ENCODE data around the gene ICA1.

Gene ICA1

GRCh38 chr7:8115547-8116402, 146.2 kb downstream of the ICA1 start:
- peaks cover 8 to 40% (median 31%) of the 10 kb centered on the region in 10 experiments; a peak in 18 of 20 replicates for H3K4me1 ChIP-seq
- TF ChIP-seq Cebpa-rat (IDR thresholded peaks at IDR 0.05): no peak
- no peaks in the 10 kb centered on the region for H4K20me1 ChIP-seq
- no peak overlapping the region for H3K9ac ChIP-seq
- no peaks in the 10 kb centered on the region for H3K27me3 ChIP-seq
- H3K27ac ChIP-seq: peak overlapping the region in 2 of 11 experiments; percentile 13 to 18; a peak in 2 of 22 replicates
- H3K4me3 ChIP-seq: no peak overlapping the region; a peak in 1 of 20 replicates
- H3K4me2 ChIP-seq: peak overlapping the region in 8 of 11 experiments; percentile 15 to 80 (median 61); a peak in 16 of 22 replicates
- H3K9me3 ChIP-seq (replicated peaks in 1 of 11): peaks cover 24 to 50% (median 36%) of the 10 kb centered on the region in 11 experiments
- H3K36me3 ChIP-seq: 0 out of 22 replicates have a peak, but pooled peaks cover 0 to 4% (median 0%) of the 10 kb centered on the region in 11 experiments

- no peaks in the 10 kb centered on the region for H4K20me1 ChIP-seq
- H3K4me2 ChIP-seq: peak overlapping the region in 10 of 11 experiments; percentile 15 to 80 (median 56); a peak in 18 of 22 replicates
- H3K9me3 ChIP-seq (replicated peaks in 1 of 11): peaks cover 24 to 50% (median 39%) of the 10 kb centered on the region in 11 experiments
- no peak overlapping the region for H3K9ac ChIP-seq
- H3K36me3 ChIP-seq: 0 out of 22 replicates have a peak, but pooled peaks cover 0 to 4% (median 0%) of the 10 kb centered on the region in 11 experiments
- H3K4me1 ChIP-seq: peaks cover 8 to 40% (median 31%) of the 10 kb centered on the region in 10 experiments; a peak in 18 of 20 replicates
- no peaks in the 10 kb centered on the region for H3K27me3 ChIP-seq
- H3K4me3 ChIP-seq: peak overlapping the region in 4 of 10 experiments; percentile 14 to 24 (median 14); a peak in 2 of 20 replicates
- TF ChIP-seq Cebpa-rat (IDR thresholded peaks at IDR 0.05): no peak
- H3K27ac ChIP-seq: peak overlapping the region in 5 of 11 experiments; percentile 11 to 58 (median 37); a peak in 8 of 22 replicates
Measured at GRCh38 chr7:8114175-8114574, 147.8 kb downstream of the ICA1 start.

GRCh38 chr7:8113184-8113583, 148.8 kb downstream of the ICA1 start:
- Histone ChIP-seq H3K9ac (no peak overlapping the region), H3K4me2 (peak overlapping the region in 3 of 11 experiments; percentile 55 to 76 (median 67); a peak in 4 of 22 replicates), H3K27me3 (no peaks in the 10 kb centered on the region), H4K20me1 (no peaks in the 10 kb centered on the region), H3K9me3 (replicated peaks in 1 of 11) (peaks cover 24 to 50% (median 39%) of the 10 kb centered on the region in 11 experiments), H3K4me1 (peaks cover 8 to 40% (median 31%) of the 10 kb centered on the region in 10 experiments; a peak in 18 of 20 replicates), H3K27ac (peak overlapping the region in 1 of 11 experiments; percentile 46; a peak in 1 of 22 replicates), H3K4me3 (peak overlapping the region in 2 of 10 experiments; percentile 14 to 24; a peak in 2 of 20 replicates), H3K36me3 (0 out of 22 replicates have a peak, but pooled peaks cover 0 to 4% (median 0%) of the 10 kb centered on the region in 11 experiments)
- no peak for TF ChIP-seq Cebpa-rat (IDR thresholded peaks at IDR 0.05)

GRCh38 chr7:8112685-8113084, 149.3 kb downstream of the ICA1 start:
- peaks cover 8 to 40% (median 31%) of the 10 kb centered on the region in 10 experiments; a peak in 18 of 20 replicates for H3K4me1 ChIP-seq
- H3K27me3 ChIP-seq: no peaks in the 10 kb centered on the region
- no peaks in the 10 kb centered on the region for H4K20me1 ChIP-seq
- H3K9me3 ChIP-seq (replicated peaks in 1 of 11): peaks cover 24 to 50% (median 39%) of the 10 kb centered on the region in 11 experiments
- 0 out of 22 replicates have a peak, but pooled peaks cover 0 to 4% (median 0%) of the 10 kb centered on the region in 11 experiments for H3K36me3 ChIP-seq
- H3K27ac ChIP-seq: no peak overlapping the region
- no peak for TF ChIP-seq Cebpa-rat (IDR thresholded peaks at IDR 0.05)
- H3K4me3 ChIP-seq: no peak overlapping the region
- H3K9ac ChIP-seq: no peak overlapping the region
- H3K4me2 ChIP-seq: no peak overlapping the region

- H3K9me3 ChIP-seq (replicated peaks in 1 of 11): peaks cover 21 to 47% (median 37%) of the 10 kb centered on the region in 11 experiments
- no peaks in the 10 kb centered on the region for H3K27me3 ChIP-seq
- no peaks in the 10 kb centered on the region for H4K20me1 ChIP-seq
- H3K4me1 ChIP-seq: peaks cover 8 to 32% (median 29%) of the 10 kb centered on the region in 10 experiments; a peak in 18 of 20 replicates
- H3K27ac ChIP-seq: no peak overlapping the region
- no peak overlapping the region for H3K9ac ChIP-seq
- no peak for TF ChIP-seq Cebpa-rat (IDR thresholded peaks at IDR 0.05)
- no peak overlapping the region for H3K4me3 ChIP-seq
- no peak overlapping the region for H3K4me2 ChIP-seq
- 0 out of 22 replicates have a peak, but pooled peaks cover 0 to 4% (median 0%) of the 10 kb centered on the region in 11 experiments for H3K36me3 ChIP-seq
Measured at GRCh38 chr7:8111282-8111960, 150.5 kb downstream of the ICA1 start.

- no peak for TF ChIP-seq Cebpa-rat (IDR thresholded peaks at IDR 0.05)
- no peak overlapping the region for H3K4me2 ChIP-seq
- H3K27ac ChIP-seq: no peak overlapping the region
Measured at GRCh38 chr7:8109196-8110022, 152.6 kb downstream of the ICA1 start.

GRCh38 chr7:8105449-8106095, 156.4 kb downstream of the ICA1 start:
- H3K4me1 ChIP-seq: no peaks in the 10 kb centered on the region
- no peaks in the 10 kb centered on the region for H4K20me1 ChIP-seq
- TF ChIP-seq Cebpa-rat (IDR thresholded peaks at IDR 0.05): no peak
- no peak overlapping the region for H3K4me3 ChIP-seq
- H3K36me3 ChIP-seq: no peaks in the 10 kb centered on the region
- H3K9me3 ChIP-seq (replicated peaks in 1 of 11): peaks cover 0 to 7% (median 0%) of the 10 kb centered on the region in 11 experiments; a peak in 4 of 22 replicates
- H3K27me3 ChIP-seq: no peaks in the 10 kb centered on the region
- H3K9ac ChIP-seq: no peak overlapping the region
- H3K27ac ChIP-seq: no peak overlapping the region
- H3K4me2 ChIP-seq: no peak overlapping the region

More at GRCh38 chr7:8109196-8110022, 152.6 kb downstream of the ICA1 start:
- H3K9me3 ChIP-seq (replicated peaks in 1 of 11): peaks cover 21 to 37% (median 29%) of the 10 kb centered on the region in 11 experiments
- no peaks in the 10 kb centered on the region for H4K20me1 ChIP-seq
- H3K36me3 ChIP-seq: 0 out of 22 replicates have a peak, but pooled peaks cover 0 to 4% (median 0%) of the 10 kb centered on the region in 11 experiments
- no peak overlapping the region for H3K4me3 ChIP-seq
- H3K27me3 ChIP-seq: no peaks in the 10 kb centered on the region
- H3K4me1 ChIP-seq: peaks cover 6 to 12% (median 9%) of the 10 kb centered on the region in 10 experiments; a peak in 18 of 20 replicates
- H3K9ac ChIP-seq: no peak overlapping the region
